Small intestine (tissue), 7 donors: Measurements from ENCODE around the gene DHCR24. TPM values are rescaled to one million over a fixed set of nuclear protein-coding genes. Genes with fewer than 3 reads are reported as not detected.
"Not testable (repeated sequence)": the region's sequence is repeated elsewhere in the genome, so short reads cannot be mapped to it uniquely, and the experiment has no call there.

Experiments
- DNase-seq, 2 donors: peaks; one replicate each; pipeline versions ENCODE4 v3.0.0 to v3.0.0-alpha.2; 2013
- FAIRE-seq: peaks from 2 replicates; lab custom pipeline; 2012; peaks lifted over from hg19 to GRCh38; lab: Jason Lieb, UNC
- H3K27ac ChIP-seq, 3 donors: one replicate each; pipeline ENCODE4 v1.5.1; 2013; ENCODE audit warnings: low read length in 2 of 3, mild to moderate bottlenecking in 2 of 3, control low read depth in 1 of 3, inconsistent platforms in 1 of 3, low read depth in 1 of 3, moderate library complexity in 1 of 3
- H3K27me3 ChIP-seq, 3 donors: one replicate each; pipeline ENCODE4 v1.6.1; 2013; ENCODE audit warnings: low read length in 3 of 3, inconsistent platforms in 1 of 3; ENCODE audit not compliant: control insufficient read depth in 3 of 3, insufficient read depth in 3 of 3
- H3K36me3 ChIP-seq, 3 donors: one replicate each; pipeline ENCODE4 v1.6.1; 2013; ENCODE audit warnings: low read length in 3 of 3, inconsistent platforms in 1 of 3, low read depth in 1 of 3, mild to moderate bottlenecking in 1 of 3, moderate library complexity in 1 of 3; ENCODE audit not compliant: control insufficient read depth in 3 of 3, insufficient read depth in 2 of 3
- H3K4me1 ChIP-seq, 3 donors: one replicate each; pipeline ENCODE4 v1.6.1; 2013; ENCODE audit warnings: low read length in 2 of 3, inconsistent platforms in 1 of 3, low read depth in 1 of 3, mild to moderate bottlenecking in 1 of 3, moderate library complexity in 1 of 3; ENCODE audit not compliant: control insufficient read depth in 3 of 3, insufficient read depth in 2 of 3
- H3K4me3 ChIP-seq, 3 donors: one replicate each; pipeline ENCODE4 v1.5.1; 2013; ENCODE audit warnings: low read length in 3 of 3, control low read depth in 1 of 3, inconsistent platforms in 1 of 3, low read depth in 1 of 3, mild to moderate bottlenecking in 1 of 3, moderate library complexity in 1 of 3
- H3K9me3 ChIP-seq, 2 donors: one replicate each; pipeline ENCODE4 v1.6.1; 2013; ENCODE audit warnings: low read depth in 1 of 2, low read length in 1 of 2; ENCODE audit not compliant: control insufficient read depth in 2 of 2, insufficient read depth in 1 of 2
- WGBS, 3 donors: extraction: QIAGEN DNeasy Blood & Tissue Kit; methylation state at CpG; one replicate each; pipeline ENCODE4 v1.1.7; 2013; 5-methylcytosine and 5-hydroxymethylcytosine counted together
- polyA plus RNA-seq, 4 donors: library from polyadenylated mRNA; stranded (reverse) in 3 of 4; unstranded in 1 of 4; fragments of 200-250 nt in 3 of 4; fragments of 120-200 nt in 1 of 4; gene quantifications; one replicate each; pipeline versions ENCODE4 v1.2.1 to v1.2.3, GENCODE V29; 2013
- donor health status: healthy with polysubstance abuse.
- donor health status: control.
- donor health status: control.
- donor health status: Bipolar disorder and iron deficiency.
- donor health status: healthy.

Gene DHCR24
- polyA plus RNA-seq, 4 donors = 7.0 to 162 (median 30.1) TPM

GRCh38 chr1:54927472-54928240 lies 40.7 kb upstream of the DHCR24 start:
- WGBS, 3 donors = 76 to 86% (median 83%) methylated on average over 8 of the region's 8 CpGs
- no peaks in the 10 kb centered on the region for H3K36me3 ChIP-seq
- no peak overlapping the region for H3K4me3 ChIP-seq
- no peak overlapping the region for H3K27ac ChIP-seq
- peaks cover 0 to 6% (median 0%) of the 10 kb centered on the region in 3 donors for H3K4me1 ChIP-seq
- no peaks in the 10 kb centered on the region for H3K9me3 ChIP-seq
- FAIRE-seq (no peak), DNase-seq (peak in 1 of 2 donors; percentile 15)
- H3K27me3 ChIP-seq = no peaks in the 10 kb centered on the region

GRCh38 chr1:54926970-54927369 lies 40.0 kb upstream of the DHCR24 start:
- no peak for FAIRE-seq

DNA sequence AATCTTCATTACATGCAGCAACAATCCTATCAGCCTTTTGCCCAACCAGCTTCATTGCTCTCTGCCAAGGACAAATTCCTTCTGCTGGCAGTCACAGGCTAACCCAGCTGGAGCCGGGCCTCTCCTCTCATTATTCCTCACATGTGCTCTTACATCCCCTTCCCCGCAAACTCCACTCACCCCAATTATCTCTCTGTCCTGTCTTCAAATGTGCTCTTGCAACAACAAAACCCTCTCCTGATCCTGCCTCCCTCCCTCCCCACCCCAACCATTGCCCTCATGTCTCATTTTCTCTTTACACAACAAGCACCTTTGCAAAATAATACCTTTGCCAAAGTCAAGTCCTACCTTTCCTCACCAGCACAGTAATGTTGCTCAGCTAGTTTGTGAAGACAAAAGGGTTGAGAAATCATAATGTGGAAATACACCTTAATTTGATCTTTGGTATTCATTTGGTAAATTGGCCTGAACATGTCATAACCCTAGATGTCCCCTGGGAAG lies 36.0 kb upstream of the DHCR24 start:
- H3K9me3 ChIP-seq = no peaks in the 10 kb centered on the region
- no peak for DNase-seq
- no peak overlapping the region for H3K27ac ChIP-seq
- H3K4me1 ChIP-seq = peaks cover 0 to 6% (median 0%) of the 10 kb centered on the region in 3 donors
- H3K36me3 ChIP-seq = no peaks in the 10 kb centered on the region
- 48 to 79% (median 76%) methylated on average over 2 of the region's 2 CpGs for WGBS, 3 donors
- FAIRE-seq = no peak
- no peaks in the 10 kb centered on the region for H3K27me3 ChIP-seq
- H3K4me3 ChIP-seq = no peak overlapping the region

More at GRCh38 chr1:54926970-54927369, 40.0 kb upstream of the DHCR24 start:
- no peaks in the 10 kb centered on the region for H3K9me3 ChIP-seq
- H3K4me1 ChIP-seq = peaks cover 0 to 6% (median 0%) of the 10 kb centered on the region in 3 donors
- no peaks in the 10 kb centered on the region for H3K36me3 ChIP-seq
- H3K27me3 ChIP-seq = no peaks in the 10 kb centered on the region
- H3K27ac ChIP-seq = no peak overlapping the region
- no peak overlapping the region for H3K4me3 ChIP-seq
- 57 to 64% (median 60%) methylated on average over 2 of the region's 2 CpGs for WGBS, 3 donors
- no peak for DNase-seq

- Histone ChIP-seq H3K4me3 (no peak overlapping the region), H3K27ac (no peak overlapping the region), H3K36me3 (no peaks in the 10 kb centered on the region), H3K27me3 (no peaks in the 10 kb centered on the region), H3K9me3 (no peaks in the 10 kb centered on the region), H3K4me1 (peaks cover 0 to under 1% (median 0%) of the 10 kb centered on the region in 3 donors)
- 72 to 76% (median 75%) methylated on average over 4 of the region's 4 CpGs for WGBS, 3 donors
- no peak for FAIRE-seq
- no peak for DNase-seq
These were observed 35.2 kb upstream of the DHCR24 start for GRCh38 chr1:54922040-54922761.

GRCh38 chr1:54919367-54920359 lies 32.7 kb upstream of the DHCR24 start:
- no peaks in the 10 kb centered on the region for H3K36me3 ChIP-seq
- FAIRE-seq (no peak), DNase-seq (peak; percentile 35 to 70)
- H3K9me3 ChIP-seq = no peaks in the 10 kb centered on the region
- WGBS, 3 donors = 67 to 73% (median 72%) methylated on average over 6 of the region's 6 CpGs
- H3K27ac ChIP-seq = no peak overlapping the region
- H3K27me3 ChIP-seq = no peaks in the 10 kb centered on the region
- no peaks in the 10 kb centered on the region for H3K4me1 ChIP-seq
- no peak overlapping the region for H3K4me3 ChIP-seq

- not testable (repeated sequence) for H3K4me1 ChIP-seq, H3K27me3 ChIP-seq, H3K27ac ChIP-seq, DNase-seq, H3K9me3 ChIP-seq, H3K36me3 ChIP-seq, FAIRE-seq, H3K4me3 ChIP-seq
- WGBS, 3 donors = 87 to 93% (median 91%) methylated on average over 12 to 14 of the region's 14 CpGs
These were observed 24.1 kb upstream of the DHCR24 start for GRCh38 chr1:54911076-54911475.

DNA sequence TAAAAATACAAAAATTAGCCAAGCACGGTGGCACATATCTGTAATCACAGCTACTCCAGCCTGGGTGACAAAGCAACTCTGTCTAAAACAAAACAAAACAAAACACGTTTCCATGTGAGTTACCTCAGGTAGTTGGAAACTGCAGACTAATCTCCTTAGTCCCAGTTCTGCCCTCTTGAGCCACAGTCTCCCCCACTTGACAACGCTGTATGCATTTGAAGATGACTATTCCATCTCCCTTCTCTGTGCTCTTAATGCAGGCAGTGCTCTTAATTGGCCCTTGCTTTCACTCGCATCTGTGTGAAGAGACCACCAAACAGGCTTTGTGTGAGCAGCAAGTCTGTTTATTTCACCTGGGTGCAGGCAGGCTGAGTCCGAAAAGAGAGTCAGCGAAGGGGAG lies 19.6 kb upstream of the DHCR24 start:
- DNase-seq (no peak), FAIRE-seq (no peak)
- Histone ChIP-seq H3K27me3 (no peaks in the 10 kb centered on the region), H3K9me3 (no peaks in the 10 kb centered on the region), H3K4me1 (no peaks in the 10 kb centered on the region), H3K4me3 (no peak overlapping the region), H3K27ac (no peak overlapping the region), H3K36me3 (no peaks in the 10 kb centered on the region)
- WGBS, 3 donors = 85 to 91% (median 86%) methylated on average over 6 of the region's 6 CpGs
